ENCODE data around the gene RBP7.

GRCh38 chr1:10014016-10014415 lies 17.0 kb downstream of the RBP7 start:
- no peak for TF ChIP-seq POLR2A (IDR thresholded peaks at IDR 0.05; ENCODE audit: low read depth, low read length)
- no peak for TF ChIP-seq CTCF (conservative IDR thresholded peaks at IDR 0.05; ENCODE audit: low read depth, low read length)
- TF ChIP-seq CEBPB (IDR thresholded peaks at IDR 0.05; ENCODE audit: low read depth, low read length) = no peak
- TF ChIP-seq SMC3 (IDR thresholded peaks at IDR 0.05; ENCODE audit: low read depth, low read length) = no peak
- TF ChIP-seq USF2 (IDR thresholded peaks at IDR 0.05; ENCODE audit: low read depth, low read length) = no peak
- TF ChIP-seq FOS (IDR thresholded peaks at IDR 0.05; ENCODE audit: low read depth, low read length) = no peak
- no peak for TF ChIP-seq MAZ (IDR thresholded peaks at IDR 0.05; ENCODE audit: borderline replicate concordance, low read depth, low read length)
- TF ChIP-seq RFX5 (IDR thresholded peaks at IDR 0.05; ENCODE audit: low read depth, low read length) = no peak
- TF ChIP-seq MAFK (IDR thresholded peaks at IDR 0.05; ENCODE audit: low read depth, low read length) = no peak
- TF ChIP-seq MXI1 (IDR thresholded peaks at IDR 0.05; ENCODE audit: borderline replicate concordance, low read depth, low read length) = no peak
- no peak for TF ChIP-seq NFE2L2 (IDR thresholded peaks at IDR 0.05; ENCODE audit: low read depth, low read length)
- no peak for TF ChIP-seq RCOR1 (IDR thresholded peaks at IDR 0.05; ENCODE audit: insufficient replicate concordance, low read length)
- no peak for TF ChIP-seq CHD1 (IDR thresholded peaks at IDR 0.05; ENCODE audit: low read depth, low read length)
- TF ChIP-seq RAD21 (IDR thresholded peaks at IDR 0.05; ENCODE audit: low read length) = no peak
